ENCODE results near the gene WFDC1. TPM values are rescaled to one million over a fixed set of nuclear protein-coding genes. Genes with fewer than 3 reads are reported as not detected.

WFDC1 gene
- total RNA-seq, 1 donor from 2014 or later: 3.0 TPM

DNA sequence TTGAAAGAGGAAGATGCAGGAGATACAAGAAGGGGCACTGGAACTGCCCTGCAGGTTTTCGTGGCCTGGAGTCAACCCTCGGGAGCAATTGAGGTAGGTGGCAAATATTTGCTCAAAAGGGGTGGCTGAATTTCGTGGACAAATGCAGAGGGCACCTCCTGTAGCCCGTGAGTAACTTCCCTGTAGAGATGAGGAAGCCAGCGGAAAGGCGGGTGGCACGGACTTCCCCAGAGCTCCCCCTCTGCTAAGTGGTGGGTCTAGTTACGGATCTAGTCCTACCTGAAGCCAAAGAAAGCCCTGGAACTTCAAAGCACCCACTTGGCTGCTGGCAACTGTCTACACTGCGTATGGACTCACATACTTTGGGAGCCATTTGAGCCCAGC is 72.6 kb downstream of the WFDC1 start:
- Mint-ChIP-seq H3K36me3 (no peaks in the 10 kb centered on the region), H3K4me1 (peaks cover 22% of the 10 kb centered on the region), H3K27me3 (ENCODE audit: low read depth) (peaks cover 50% of the 10 kb centered on the region), H3K9me3 (no peaks in the 10 kb centered on the region), H3K4me3 (peak overlapping the region; percentile 79), H3K27ac (no peak overlapping the region)
- DNase-seq (ENCODE audit: low spot score in 2 of 2, unreplicated experiment in 2 of 2): no peak
- TF ChIP-seq, protein P1, sequence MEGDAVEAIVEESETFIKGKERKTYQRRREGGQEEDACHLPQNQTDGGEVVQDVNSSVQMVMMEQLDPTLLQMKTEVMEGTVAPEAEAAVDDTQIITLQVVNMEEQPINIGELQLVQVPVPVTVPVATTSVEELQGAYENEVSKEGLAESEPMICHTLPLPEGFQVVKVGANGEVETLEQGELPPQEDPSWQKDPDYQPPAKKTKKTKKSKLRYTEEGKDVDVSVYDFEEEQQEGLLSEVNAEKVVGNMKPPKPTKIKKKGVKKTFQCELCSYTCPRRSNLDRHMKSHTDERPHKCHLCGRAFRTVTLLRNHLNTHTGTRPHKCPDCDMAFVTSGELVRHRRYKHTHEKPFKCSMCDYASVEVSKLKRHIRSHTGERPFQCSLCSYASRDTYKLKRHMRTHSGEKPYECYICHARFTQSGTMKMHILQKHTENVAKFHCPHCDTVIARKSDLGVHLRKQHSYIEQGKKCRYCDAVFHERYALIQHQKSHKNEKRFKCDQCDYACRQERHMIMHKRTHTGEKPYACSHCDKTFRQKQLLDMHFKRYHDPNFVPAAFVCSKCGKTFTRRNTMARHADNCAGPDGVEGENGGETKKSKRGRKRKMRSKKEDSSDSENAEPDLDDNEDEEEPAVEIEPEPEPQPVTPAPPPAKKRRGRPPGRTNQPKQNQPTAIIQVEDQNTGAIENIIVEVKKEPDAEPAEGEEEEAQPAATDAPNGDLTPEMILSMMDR (IDR thresholded peaks at IDR 0.05; ENCODE audit: unreplicated experiment): no peak

DNA sequence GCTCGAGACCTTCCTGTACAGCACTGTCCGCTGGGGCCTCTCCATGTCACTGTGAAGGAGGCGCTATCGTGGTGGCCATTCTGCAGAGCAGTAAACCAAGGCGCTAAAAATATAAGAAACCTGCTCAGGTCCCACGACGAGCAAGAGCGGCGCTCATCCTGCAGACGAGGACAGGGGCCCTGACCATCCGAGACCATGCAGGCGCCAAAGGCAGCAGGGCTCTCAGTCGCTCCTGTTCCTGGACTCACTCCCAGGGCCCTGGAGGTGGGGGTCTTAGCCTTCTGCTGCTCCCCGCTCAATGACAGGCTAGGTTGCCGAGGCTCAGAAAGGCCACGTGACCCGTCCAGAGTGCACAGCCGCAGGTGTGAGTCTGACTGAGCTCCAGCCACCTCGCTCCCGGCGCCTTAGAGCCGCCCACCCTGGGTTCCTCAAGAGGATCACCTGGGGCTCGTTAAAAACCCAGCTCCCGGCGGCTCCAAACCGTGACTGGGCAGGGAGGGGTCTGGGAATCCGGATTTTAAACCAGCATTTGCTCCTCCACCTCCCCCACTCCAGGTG is 73.2 kb downstream of the WFDC1 start:
- Mint-ChIP-seq H3K36me3 (no peaks in the 10 kb centered on the region), H3K9me3 (no peaks in the 10 kb centered on the region), H3K4me3 (peak overlapping the region; percentile 79), H3K4me1 (peaks cover 20% of the 10 kb centered on the region), H3K27me3 (ENCODE audit: low read depth) (peaks cover 50% of the 10 kb centered on the region), H3K27ac (no peak overlapping the region)
- TF ChIP-seq, protein P1 (IDR thresholded peaks at IDR 0.05; ENCODE audit: unreplicated experiment): no peak
- DNase-seq (ENCODE audit: low spot score in 2 of 2, unreplicated experiment in 2 of 2): no peak

DNA sequence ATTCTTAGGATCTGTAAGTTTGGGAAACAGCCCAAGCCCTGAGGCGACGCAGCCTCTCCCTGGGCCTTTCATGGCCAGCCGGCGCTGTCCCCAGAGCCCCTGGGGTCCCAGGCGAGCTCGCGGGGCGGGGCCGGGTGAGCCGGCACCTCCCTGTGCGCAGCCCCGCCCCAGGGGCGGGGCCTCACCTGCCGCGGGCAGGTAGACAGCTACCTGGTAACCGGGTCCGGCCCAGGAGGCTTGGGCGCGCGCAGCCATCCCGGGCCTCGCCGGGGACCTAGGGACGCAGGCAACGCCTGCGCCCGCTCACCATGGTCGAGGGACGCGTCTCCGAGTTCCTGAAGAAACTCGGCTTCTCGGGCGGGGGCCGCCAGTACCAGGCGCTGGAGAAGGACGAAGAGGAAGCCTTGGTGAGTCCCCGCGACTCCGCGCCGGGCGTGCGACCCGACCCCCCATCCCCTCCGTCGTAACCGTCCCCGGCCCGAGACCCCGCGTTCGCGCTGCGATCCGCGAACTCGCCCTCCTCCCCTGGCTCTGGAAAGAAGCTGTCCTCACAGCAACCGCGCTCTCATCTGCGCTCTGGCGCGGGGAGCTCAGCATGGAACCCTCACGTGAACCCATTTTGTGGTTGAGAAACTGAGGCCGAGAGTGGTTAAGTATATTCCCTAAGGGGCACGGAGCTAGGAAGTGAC is 73.8 kb downstream of the WFDC1 start, which contains the start of gene ATP2C2:
TSS of gene ATP2C2 (plus strand) at position 231 of the 689 bp plus-strand sequence. CDS start at position 309, 78 bp downstream.
- Mint-ChIP-seq H3K27ac (peak within 1 kb of the TSS; percentile 79), H3K4me3 (peak within 1 kb of the TSS; percentile 79), H3K36me3 (no peaks in the 10 kb centered on the region), H3K9me3 (no peaks in the 10 kb centered on the region), H3K4me1 (peaks cover 20% of the 10 kb centered on the region), H3K27me3 (ENCODE audit: low read depth) (peaks cover 50% of the 10 kb centered on the region)
- DNase-seq (ENCODE audit: low spot score in 2 of 2, unreplicated experiment in 2 of 2): peak; percentile 34 to 64
- TF ChIP-seq, protein P1 (IDR thresholded peaks at IDR 0.05; ENCODE audit: unreplicated experiment): no peak

DNA sequence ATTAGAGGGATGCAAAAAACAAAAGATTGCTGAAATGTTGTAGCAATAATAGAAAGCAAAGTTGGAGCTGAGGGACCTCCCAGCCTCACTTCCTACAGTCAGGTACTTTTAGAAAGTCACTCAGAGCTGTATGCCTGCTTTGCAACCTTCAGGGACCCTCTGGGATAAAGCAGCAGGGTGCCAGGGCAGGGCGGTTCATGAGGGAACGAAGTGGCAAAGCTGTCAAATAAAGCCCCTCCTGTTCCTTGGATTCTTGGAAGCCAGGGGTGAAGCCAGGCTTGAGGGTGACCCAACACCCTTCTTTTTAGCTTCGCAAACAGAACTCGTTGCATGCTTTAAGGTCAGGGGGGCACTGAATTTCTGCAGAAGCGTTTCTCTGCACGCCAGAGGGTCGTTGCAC is 74.4 kb downstream of the WFDC1 start:
- H3K9me3 Mint-ChIP-seq: no peaks in the 10 kb centered on the region
- no peak for DNase-seq (ENCODE audit: low spot score in 2 of 2, unreplicated experiment in 2 of 2)
- peak overlapping the region; percentile 79 for H3K27ac Mint-ChIP-seq
- H3K4me1 Mint-ChIP-seq: peaks cover 25% of the 10 kb centered on the region
- TF ChIP-seq, protein P1 (IDR thresholded peaks at IDR 0.05; ENCODE audit: unreplicated experiment): no peak
- no peaks in the 10 kb centered on the region for H3K36me3 Mint-ChIP-seq
- peaks cover 50% of the 10 kb centered on the region for H3K27me3 Mint-ChIP-seq (ENCODE audit: low read depth)
- peak overlapping the region; percentile 79 for H3K4me3 Mint-ChIP-seq

DNA sequence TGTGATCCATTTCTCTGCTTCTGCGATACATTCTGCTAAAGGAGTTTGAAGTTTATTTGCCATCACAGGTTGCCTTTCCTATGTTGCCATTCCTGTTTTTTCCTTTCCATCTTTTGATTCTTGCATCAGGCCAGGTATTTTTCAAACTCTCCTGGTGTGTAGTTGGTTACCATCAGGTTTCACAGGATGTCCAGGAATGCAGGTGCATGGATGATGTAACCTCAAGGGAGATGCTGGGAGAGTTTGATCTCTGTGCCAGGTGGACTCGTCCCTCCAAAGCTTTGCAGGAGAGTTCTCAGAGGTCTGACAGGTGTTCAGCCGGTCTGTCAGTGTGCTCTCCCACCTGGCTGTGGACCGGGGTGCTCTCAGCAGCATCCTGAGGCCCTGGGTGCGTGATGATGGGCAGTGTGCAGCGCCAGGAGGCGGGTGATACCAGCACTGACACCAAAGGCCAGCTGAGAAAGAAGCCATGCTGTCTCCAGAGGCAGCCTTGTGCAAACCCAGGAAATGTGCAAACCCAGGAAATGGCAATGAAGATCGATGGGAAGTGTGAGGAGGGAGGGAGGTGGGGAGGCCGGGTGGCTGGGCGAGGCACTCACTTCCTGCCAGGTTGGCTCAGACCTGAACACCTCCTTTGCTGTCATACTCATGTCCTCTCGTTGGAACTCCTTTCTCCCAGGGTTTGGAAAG is 75.4 kb downstream of the WFDC1 start:
- peaks cover 50% of the 10 kb centered on the region for H3K27me3 Mint-ChIP-seq (ENCODE audit: low read depth)
- H3K9me3 Mint-ChIP-seq: no peaks in the 10 kb centered on the region
- peak overlapping the region; percentile 34 for H3K27ac Mint-ChIP-seq

More for the DNA sequence above, 75.4 kb downstream of the WFDC1 start:
- TF ChIP-seq, protein P1 (IDR thresholded peaks at IDR 0.05; ENCODE audit: unreplicated experiment): no peak
- peak overlapping the region; percentile 37 for H3K4me3 Mint-ChIP-seq
- H3K36me3 Mint-ChIP-seq: no peaks in the 10 kb centered on the region
- H3K4me1 Mint-ChIP-seq: peaks cover 25% of the 10 kb centered on the region
- DNase-seq (ENCODE audit: low spot score in 2 of 2, unreplicated experiment in 2 of 2): no peak

All from mesothelial cell of epicardium (in vitro differentiated cells).